A549 (cell line): ENCODE results near the gene ZNF536.

Source experiments
- CTCF ChIP-seq: fragments of >200 bp; sonication (Bioruptor Twin); formaldehyde crosslinking; IDR thresholded peaks from 3 replicates; pipeline ENCODE4 v1.5.1; 2016
- KDM5A ChIP-seq: fragments of 200-600 bp; sonication (generic); IDR thresholded peaks from 2 replicates; pipeline ENCODE4 v1.6.1; 2016; ENCODE audit warnings: antibody characterized with exemption, mild to moderate bottlenecking
- MYC ChIP-seq: IDR thresholded peaks from 2 replicates; pipeline ENCODE4 v1.6.1; 2012; ENCODE audit warnings: mild to moderate bottlenecking, inconsistent platforms, low read length, improper control_type of control experiment, borderline replicate concordance
- PHF8 ChIP-seq: fragments of 200-600 bp; sonication (generic); IDR thresholded peaks from 2 replicates; pipeline ENCODE4 v1.6.1; 2016; ENCODE audit warnings: low read depth, mild to moderate bottlenecking, antibody characterized with exemption, moderate library complexity, borderline replicate concordance
- POLR2A ChIP-seq: IDR thresholded peaks from 2 replicates; pipeline ENCODE4 v1.6.1; 2012; ENCODE audit warnings: mild to moderate bottlenecking, low read length
- REST ChIP-seq: fragments of 200-600 bp; sonication (generic); IDR thresholded peaks from 2 replicates; pipeline ENCODE4 v1.6.1; 2016; ENCODE audit warnings: antibody characterized with exemption, mild to moderate bottlenecking, moderate library complexity
- SMC3 ChIP-seq: fragments of >200 bp; sonication (Bioruptor Twin); formaldehyde crosslinking; IDR thresholded peaks from 3 replicates; pipeline ENCODE4 v1.6.1; 2018; ENCODE audit warnings: inconsistent platforms
- USF2 ChIP-seq: fragments of 450-650 bp; IDR thresholded peaks from 2 replicates; pipeline ENCODE4 v1.6.1; 2014; ENCODE audit warnings: antibody characterized with exemption

GRCh38 chr19:30356951-30357579 lies 15.1 kb upstream of the ZNF536 start:
- TF ChIP-seq REST (no peak), CTCF (no peak), POLR2A (no peak), USF2 (no peak), SMC3 (no peak), PHF8 (no peak), MYC (no peak), KDM5A (no peak)
